ENCODE measurements around the gene NLRP5.

Gene NLRP5

DNA sequence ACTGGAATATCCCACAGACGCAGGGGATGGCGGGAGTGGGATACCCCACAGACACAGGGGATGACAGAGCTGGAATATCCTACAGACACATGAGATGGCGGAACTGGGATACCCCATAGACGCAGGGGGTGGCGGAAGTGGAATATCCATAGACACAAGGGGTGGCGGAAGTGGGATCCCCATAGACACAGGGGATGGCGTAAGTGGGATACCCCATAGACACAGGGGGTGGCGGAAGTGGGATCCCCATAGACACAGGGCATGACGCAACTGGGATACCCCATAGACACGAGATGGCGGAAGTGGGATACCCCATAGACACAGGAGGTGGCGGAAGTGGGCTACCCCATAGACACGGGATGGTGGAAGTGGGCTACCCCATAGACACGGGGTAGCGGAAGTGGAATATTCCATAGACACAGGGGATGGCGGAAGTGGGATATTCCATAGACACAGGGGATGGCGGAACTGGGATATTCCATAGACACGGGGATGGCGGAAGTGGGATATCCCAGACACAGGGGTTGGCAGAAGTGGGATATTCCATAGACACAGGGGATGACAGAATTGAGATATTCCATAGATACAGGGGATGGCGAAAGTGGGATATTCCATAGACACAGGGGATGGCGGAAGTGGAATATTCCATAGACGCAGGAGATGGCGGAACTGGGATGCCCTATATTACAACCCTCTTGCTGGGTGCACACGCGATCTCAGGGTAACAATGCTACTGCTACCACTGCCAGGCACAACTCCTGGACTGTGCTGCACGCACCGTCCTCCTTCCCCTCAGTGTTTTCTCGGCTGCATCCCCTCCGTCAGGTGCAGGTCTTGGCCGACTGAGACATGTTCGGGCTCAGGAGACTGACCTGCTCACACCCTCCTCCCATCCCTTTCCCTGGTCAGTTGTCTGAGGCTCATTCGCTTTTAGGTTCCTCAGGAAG is 106.4 kb downstream of the NLRP5 start:
- no peak overlapping the region for H2AFZ ChIP-seq (ENCODE audit: low read depth)
- no peak overlapping the region for H3K4me3 ChIP-seq (IDR thresholded peaks at IDR 0.05; ENCODE audit: insufficient read depth, low read depth, low read length)

DNA sequence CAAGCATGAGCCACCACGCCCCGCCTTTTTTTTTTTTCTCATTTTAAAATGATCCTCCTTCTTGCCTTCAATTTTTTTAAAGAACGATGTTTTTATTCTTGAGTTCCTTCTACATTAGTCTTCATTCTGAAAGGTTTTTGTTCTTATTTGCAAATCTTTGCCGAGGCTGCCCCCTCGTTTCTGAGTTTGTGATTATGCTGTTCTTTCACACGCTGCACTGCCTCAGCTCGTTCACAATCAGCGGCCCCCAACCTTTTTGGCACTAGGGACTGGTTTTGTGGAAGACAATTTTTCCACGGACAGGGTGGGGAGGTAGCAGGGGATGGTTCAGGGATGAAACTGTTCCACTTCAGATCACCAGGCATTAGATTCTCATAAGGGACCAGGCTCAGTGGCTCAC is 107.9 kb downstream of the NLRP5 start:
- Histone ChIP-seq H3K27me3 (ENCODE audit: insufficient read depth, low read depth) (no peaks in the 10 kb centered on the region), H3K4me1 (ENCODE audit: low read depth, poor library complexity, severe bottlenecking) (peaks cover 21% of the 10 kb centered on the region), H2AFZ (ENCODE audit: low read depth) (no peak overlapping the region), H3K27ac (no peak overlapping the region), H3K9ac (no peak overlapping the region), H3K4me2 (no peak overlapping the region), H3K4me3 (IDR thresholded peaks at IDR 0.05; ENCODE audit: insufficient read depth, low read depth, low read length) (no peak overlapping the region), H3K36me3 (ENCODE audit: insufficient read depth) (no peaks in the 10 kb centered on the region), H4K20me1 (ENCODE audit: insufficient read depth) (peaks cover 3% of the 10 kb centered on the region; the same call in 1 of the 2 replicates), H3K79me2 (ENCODE audit: insufficient read depth, low read depth) (peaks cover 18% of the 10 kb centered on the region)
- TF ChIP-seq, protein P1, sequence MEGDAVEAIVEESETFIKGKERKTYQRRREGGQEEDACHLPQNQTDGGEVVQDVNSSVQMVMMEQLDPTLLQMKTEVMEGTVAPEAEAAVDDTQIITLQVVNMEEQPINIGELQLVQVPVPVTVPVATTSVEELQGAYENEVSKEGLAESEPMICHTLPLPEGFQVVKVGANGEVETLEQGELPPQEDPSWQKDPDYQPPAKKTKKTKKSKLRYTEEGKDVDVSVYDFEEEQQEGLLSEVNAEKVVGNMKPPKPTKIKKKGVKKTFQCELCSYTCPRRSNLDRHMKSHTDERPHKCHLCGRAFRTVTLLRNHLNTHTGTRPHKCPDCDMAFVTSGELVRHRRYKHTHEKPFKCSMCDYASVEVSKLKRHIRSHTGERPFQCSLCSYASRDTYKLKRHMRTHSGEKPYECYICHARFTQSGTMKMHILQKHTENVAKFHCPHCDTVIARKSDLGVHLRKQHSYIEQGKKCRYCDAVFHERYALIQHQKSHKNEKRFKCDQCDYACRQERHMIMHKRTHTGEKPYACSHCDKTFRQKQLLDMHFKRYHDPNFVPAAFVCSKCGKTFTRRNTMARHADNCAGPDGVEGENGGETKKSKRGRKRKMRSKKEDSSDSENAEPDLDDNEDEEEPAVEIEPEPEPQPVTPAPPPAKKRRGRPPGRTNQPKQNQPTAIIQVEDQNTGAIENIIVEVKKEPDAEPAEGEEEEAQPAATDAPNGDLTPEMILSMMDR (conservative IDR thresholded peaks at IDR 0.05; ENCODE audit: low read depth, low read length): no peak

More for the DNA sequence above, 106.4 kb downstream of the NLRP5 start:
- H3K27me3 ChIP-seq (ENCODE audit: insufficient read depth, low read depth): no peaks in the 10 kb centered on the region
- H3K36me3 ChIP-seq (ENCODE audit: insufficient read depth): no peaks in the 10 kb centered on the region
- H3K9ac ChIP-seq: no peak overlapping the region
- H3K4me1 ChIP-seq (ENCODE audit: low read depth, poor library complexity, severe bottlenecking): peaks cover 21% of the 10 kb centered on the region
- no peak overlapping the region for H3K27ac ChIP-seq
- H3K79me2 ChIP-seq (ENCODE audit: insufficient read depth, low read depth): peaks cover 23% of the 10 kb centered on the region
- peak overlapping the region; percentile 31; the same call in 1 of the 2 replicates for H3K4me2 ChIP-seq
- H4K20me1 ChIP-seq (ENCODE audit: insufficient read depth): peaks cover 3% of the 10 kb centered on the region; the same call in 1 of the 2 replicates
- TF ChIP-seq, protein P1 (conservative IDR thresholded peaks at IDR 0.05; ENCODE audit: low read depth, low read length): no peak

DNA sequence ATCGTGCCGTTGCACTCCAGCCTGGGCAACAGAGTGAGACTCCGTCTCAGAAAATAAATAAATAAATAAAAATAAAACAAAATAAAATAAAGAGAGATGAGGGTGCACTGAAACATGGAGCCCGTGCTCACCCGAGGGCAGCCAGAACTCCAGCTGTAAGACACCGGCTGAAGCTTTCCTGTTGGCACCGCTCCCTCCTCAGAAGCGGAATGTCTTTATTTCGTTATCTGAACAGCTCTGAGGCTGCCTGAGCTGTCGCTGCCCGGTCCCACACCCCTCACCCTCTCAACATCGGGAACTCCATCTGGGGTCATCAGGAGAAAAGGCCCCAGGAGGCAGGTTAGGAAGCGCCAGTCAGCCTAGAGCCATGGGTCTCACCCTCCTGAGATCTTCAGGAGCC is 110.1 kb downstream of the NLRP5 start:
- Histone ChIP-seq H3K4me1 (ENCODE audit: low read depth, poor library complexity, severe bottlenecking) (peaks cover 8% of the 10 kb centered on the region), H3K79me2 (ENCODE audit: insufficient read depth, low read depth) (no peaks in the 10 kb centered on the region; the same call in 1 of the 2 replicates), H3K27ac (no peak overlapping the region), H4K20me1 (ENCODE audit: insufficient read depth) (no peaks in the 10 kb centered on the region), H3K4me3 (IDR thresholded peaks at IDR 0.05; ENCODE audit: insufficient read depth, low read depth, low read length) (no peak overlapping the region), H3K4me2 (no peak overlapping the region), H2AFZ (ENCODE audit: low read depth) (no peak overlapping the region), H3K36me3 (ENCODE audit: insufficient read depth) (peaks cover 3% of the 10 kb centered on the region; the same call in 1 of the 2 replicates), H3K9ac (no peak overlapping the region), H3K27me3 (ENCODE audit: insufficient read depth, low read depth) (no peaks in the 10 kb centered on the region)
- TF ChIP-seq, protein P1 (conservative IDR thresholded peaks at IDR 0.05; ENCODE audit: low read depth, low read length): no peak

DNA sequence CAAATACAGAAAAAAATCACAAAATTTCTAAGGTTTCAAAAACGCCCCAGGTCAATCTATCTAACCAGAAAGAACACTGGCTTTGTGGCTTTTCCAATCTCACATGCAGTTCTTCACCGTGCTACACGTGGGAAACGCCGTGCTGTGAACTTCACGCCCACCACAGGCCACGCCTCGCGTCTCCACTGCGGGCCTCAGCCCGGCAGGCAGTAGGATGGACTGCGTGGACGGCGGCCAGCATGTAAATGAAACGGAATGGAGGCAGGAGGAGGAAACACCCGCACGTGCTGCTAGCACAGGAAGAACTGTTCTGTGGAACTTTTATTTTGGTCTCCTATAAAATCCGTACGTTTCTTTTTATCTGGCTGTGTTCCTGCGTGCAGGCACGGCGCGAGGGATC is 110.7 kb downstream of the NLRP5 start:
- TF ChIP-seq, protein P1 (conservative IDR thresholded peaks at IDR 0.05; ENCODE audit: low read depth, low read length): no peak
- H3K9ac ChIP-seq: no peak overlapping the region
- H3K4me3 ChIP-seq (IDR thresholded peaks at IDR 0.05; ENCODE audit: insufficient read depth, low read depth, low read length): no peak overlapping the region
- H3K27ac ChIP-seq: no peak overlapping the region
- H2AFZ ChIP-seq (ENCODE audit: low read depth): no peak overlapping the region
- H3K36me3 ChIP-seq (ENCODE audit: insufficient read depth): peaks cover 3% of the 10 kb centered on the region; the same call in 1 of the 2 replicates
- H3K4me1 ChIP-seq (ENCODE audit: low read depth, poor library complexity, severe bottlenecking): peaks cover 3% of the 10 kb centered on the region
- H3K79me2 ChIP-seq (ENCODE audit: insufficient read depth, low read depth): peaks cover 3% of the 10 kb centered on the region; the same call in 1 of the 2 replicates
- no peaks in the 10 kb centered on the region for H4K20me1 ChIP-seq (ENCODE audit: insufficient read depth)
- no peaks in the 10 kb centered on the region for H3K27me3 ChIP-seq (ENCODE audit: insufficient read depth, low read depth)
- no peak overlapping the region for H3K4me2 ChIP-seq
